ENCODE measurements around the gene SNED1.

- no peak for TF ChIP-seq CTCF (conservative IDR thresholded peaks at IDR 0.05 in 1 of 2, IDR thresholded peaks at IDR 0.05 in 1 of 2; ENCODE audit: extremely low read depth in 1 of 2, insufficient read depth in 1 of 2, low read depth in 1 of 2, low read length in 2 of 2)
- no peak for TF ChIP-seq EZH2 (IDR thresholded peaks at IDR 0.05; ENCODE audit: borderline replicate concordance, low read length)
Observed at GRCh38 chr2:241035142-241035817, 36.9 kb downstream of the SNED1 start.

Measured in mammary epithelial cell (primary cell).